Upper lobe of right lung (tissue), 1 donor: ENCODE measurements around the gene TMEM9. TPM values are rescaled to one million over a fixed set of nuclear protein-coding genes. Genes with fewer than 3 reads are reported as not detected.

Experiments
- ATAC-seq: fragments of 200-7000 bp; cut with Tn5 transposase; one replicate; pipeline ENCODE4 v1.9.1; 2020; ENCODE audit warnings: mild to moderate bottlenecking, moderate library complexity
- DNase-seq: peaks from one replicate; pipeline ENCODE4 v3.0.0-alpha.2; 2020
- H3K27ac ChIP-seq: fragments of 200-600 bp; one replicate; pipeline ENCODE4 v1.8.0; 2022
- H3K27me3 ChIP-seq: fragments of 200-600 bp; one replicate; pipeline ENCODE4 v1.8.0; 2022; ENCODE audit warnings: mild to moderate bottlenecking
- H3K36me3 ChIP-seq: fragments of 200-600 bp; one replicate; pipeline ENCODE4 v1.8.0; 2022
- H3K4me1 ChIP-seq: fragments of 200-600 bp; one replicate; pipeline ENCODE4 v1.8.0; 2022
- H3K4me3 ChIP-seq: fragments of 200-600 bp; one replicate; pipeline ENCODE4 v1.8.0; 2022; ENCODE audit warnings: mild to moderate bottlenecking
- H3K9me3 ChIP-seq: fragments of 200-600 bp; one replicate; pipeline ENCODE4 v1.8.0; 2022
- intact Hi-C: fragments of 100-400 bp; cut with DNase I; formaldehyde crosslinking; loops from one replicate; pipeline ENCODE4 v1.11.0; 2022
- total RNA-seq: library from RNA; stranded (reverse); fragmentation: NEBNext Ultra II Directional; extraction: Animal tissue kit (Norgen Biotek cat#: 25700); gene quantifications from one replicate; pipeline ENCODE4 v1.2.1, GENCODE V29; 2021
- TF ChIP-seq, protein P1 (sequence below): fragments of 200-600 bp; IDR thresholded peaks from one replicate; pipeline ENCODE4 v1.8.0; 2022; ENCODE audit warnings: antibody characterized with exemption
- donor health status: DM: no; HTN: yes; CAD: no; lungs with severe emphysema.

TMEM9 gene
- total RNA-seq, 1 donor from 2014 or later = 59.3 TPM

DNA sequence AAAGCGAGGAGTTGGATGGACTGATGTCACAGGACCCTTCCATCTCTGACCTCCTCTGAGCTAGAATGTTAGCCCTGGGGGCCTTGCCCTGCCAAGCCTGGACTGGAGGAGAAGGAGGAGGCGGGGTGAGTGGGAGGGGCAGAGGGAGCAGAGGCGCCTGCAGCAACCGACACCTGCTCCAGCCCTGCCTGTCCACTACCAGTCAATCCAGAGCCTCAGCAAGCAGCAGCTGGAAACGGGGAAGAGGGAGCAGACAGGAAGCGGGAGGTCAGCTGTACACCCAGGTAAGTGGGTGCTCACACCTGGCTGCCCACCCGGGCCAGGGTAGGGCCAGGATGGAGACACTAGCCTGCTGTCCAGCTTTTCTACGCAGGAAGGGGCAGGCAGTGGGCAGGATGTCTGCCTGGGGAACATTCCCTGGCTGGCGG, 36.4 kb upstream of the TMEM9 start, which contains the start of gene IGFN1:
IGFN1 (plus strand) TSS at position 201 of the 428 bp plus-strand sequence. CDS start 2,470 bp downstream, outside the sequence.
- Histone ChIP-seq H3K27ac (no peak within 1 kb of the TSS), H3K4me3 (no peak within 1 kb of the TSS), H3K9me3 (no peaks in the 10 kb centered on the region), H3K4me1 (no peaks in the 10 kb centered on the region), H3K27me3 (no peaks in the 10 kb centered on the region), H3K36me3 (no peaks in the 10 kb centered on the region)
- DNase-seq (no peak), ATAC-seq (no peak)
- TF ChIP-seq, protein P1, sequence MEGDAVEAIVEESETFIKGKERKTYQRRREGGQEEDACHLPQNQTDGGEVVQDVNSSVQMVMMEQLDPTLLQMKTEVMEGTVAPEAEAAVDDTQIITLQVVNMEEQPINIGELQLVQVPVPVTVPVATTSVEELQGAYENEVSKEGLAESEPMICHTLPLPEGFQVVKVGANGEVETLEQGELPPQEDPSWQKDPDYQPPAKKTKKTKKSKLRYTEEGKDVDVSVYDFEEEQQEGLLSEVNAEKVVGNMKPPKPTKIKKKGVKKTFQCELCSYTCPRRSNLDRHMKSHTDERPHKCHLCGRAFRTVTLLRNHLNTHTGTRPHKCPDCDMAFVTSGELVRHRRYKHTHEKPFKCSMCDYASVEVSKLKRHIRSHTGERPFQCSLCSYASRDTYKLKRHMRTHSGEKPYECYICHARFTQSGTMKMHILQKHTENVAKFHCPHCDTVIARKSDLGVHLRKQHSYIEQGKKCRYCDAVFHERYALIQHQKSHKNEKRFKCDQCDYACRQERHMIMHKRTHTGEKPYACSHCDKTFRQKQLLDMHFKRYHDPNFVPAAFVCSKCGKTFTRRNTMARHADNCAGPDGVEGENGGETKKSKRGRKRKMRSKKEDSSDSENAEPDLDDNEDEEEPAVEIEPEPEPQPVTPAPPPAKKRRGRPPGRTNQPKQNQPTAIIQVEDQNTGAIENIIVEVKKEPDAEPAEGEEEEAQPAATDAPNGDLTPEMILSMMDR = no peak
- intact Hi-C loops = no loop called here

DNA sequence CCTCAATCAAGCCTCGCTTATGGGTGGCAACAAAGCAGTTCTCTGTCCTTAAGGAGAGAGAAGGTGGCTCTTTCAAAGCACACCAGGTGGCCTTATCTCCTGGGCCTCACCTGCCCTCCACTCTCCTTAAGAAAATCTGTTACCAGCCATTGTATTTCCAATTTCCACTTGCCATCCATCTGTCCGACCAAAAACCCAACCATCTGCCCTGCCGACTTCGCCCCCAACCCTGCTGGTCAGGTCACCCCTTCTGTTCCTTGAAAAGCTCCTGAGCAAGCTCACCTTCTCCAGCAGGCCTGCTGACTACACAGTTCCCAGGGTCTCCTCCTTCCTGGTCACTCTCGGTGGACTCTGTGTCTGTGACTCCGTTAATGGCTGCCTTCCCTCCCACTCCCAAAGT, 35.7 kb upstream of the TMEM9 start:
- DNase-seq = no peak
- H3K4me3 ChIP-seq = no peak overlapping the region
- TF ChIP-seq, protein P1 = no peak
- H3K9me3 ChIP-seq = no peaks in the 10 kb centered on the region
- H3K36me3 ChIP-seq = no peaks in the 10 kb centered on the region
- no peaks in the 10 kb centered on the region for H3K27me3 ChIP-seq
- no peaks in the 10 kb centered on the region for H3K4me1 ChIP-seq
- no peak overlapping the region for H3K27ac ChIP-seq
- no peak for ATAC-seq
- intact Hi-C loops = no loop called here

DNA sequence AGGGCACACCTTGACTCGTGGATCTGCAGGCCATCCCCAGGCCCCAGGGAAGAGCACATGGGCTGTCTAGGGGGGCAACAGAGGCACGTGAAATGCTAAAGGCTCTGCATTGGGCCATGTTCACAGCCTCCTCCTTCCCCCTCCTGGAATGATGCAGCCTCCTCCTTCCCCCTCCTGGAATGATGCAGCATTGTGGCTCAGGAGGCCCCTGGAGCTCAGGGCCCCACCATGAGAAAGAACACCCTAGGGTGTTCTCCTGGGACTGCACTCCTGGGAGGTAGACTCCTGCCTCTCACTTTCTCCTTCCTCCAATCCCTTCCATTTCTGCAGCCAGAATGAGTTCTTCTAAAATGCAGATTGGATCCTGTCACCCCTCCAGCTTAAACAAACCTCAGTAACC, 34.8 kb upstream of the TMEM9 start:
- ATAC-seq (no peak), DNase-seq (no peak)
- peaks cover 5% of the 10 kb centered on the region for H3K4me1 ChIP-seq
- H3K4me3 ChIP-seq = no peak overlapping the region
- H3K9me3 ChIP-seq = no peaks in the 10 kb centered on the region
- no peak overlapping the region for H3K27ac ChIP-seq
- intact Hi-C loops = no loop called here
- TF ChIP-seq, protein P1 = no peak
- H3K27me3 ChIP-seq = no peaks in the 10 kb centered on the region
- H3K36me3 ChIP-seq = no peaks in the 10 kb centered on the region

DNA sequence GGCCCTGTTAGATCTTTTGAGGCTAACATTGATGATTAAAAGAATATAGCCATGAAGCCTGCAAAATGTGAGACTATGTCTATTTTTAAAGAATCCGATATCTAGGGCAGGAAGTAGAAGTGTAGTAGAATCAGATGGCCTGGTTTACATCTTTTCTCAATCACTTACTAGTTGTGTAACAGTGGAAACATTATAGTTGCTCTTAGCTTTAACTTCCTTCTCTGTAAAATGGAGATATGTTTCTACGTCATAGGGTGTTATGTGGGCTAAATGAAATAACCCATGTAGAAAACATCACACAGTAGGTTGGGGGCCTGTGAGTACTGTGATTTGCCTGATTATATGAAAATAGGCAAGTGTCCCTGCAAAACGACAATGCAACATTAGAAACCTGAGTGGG, 31.9 kb upstream of the TMEM9 start:
- H3K27me3 ChIP-seq = no peaks in the 10 kb centered on the region
- intact Hi-C loops = no loop called here
- DNase-seq = no peak
- peaks cover 5% of the 10 kb centered on the region for H3K4me1 ChIP-seq
- no peak for ATAC-seq
- H3K4me3 ChIP-seq = no peak overlapping the region
- H3K27ac ChIP-seq = no peak overlapping the region
- H3K36me3 ChIP-seq = no peaks in the 10 kb centered on the region
- TF ChIP-seq, protein P1 = no peak
- no peaks in the 10 kb centered on the region for H3K9me3 ChIP-seq

DNA sequence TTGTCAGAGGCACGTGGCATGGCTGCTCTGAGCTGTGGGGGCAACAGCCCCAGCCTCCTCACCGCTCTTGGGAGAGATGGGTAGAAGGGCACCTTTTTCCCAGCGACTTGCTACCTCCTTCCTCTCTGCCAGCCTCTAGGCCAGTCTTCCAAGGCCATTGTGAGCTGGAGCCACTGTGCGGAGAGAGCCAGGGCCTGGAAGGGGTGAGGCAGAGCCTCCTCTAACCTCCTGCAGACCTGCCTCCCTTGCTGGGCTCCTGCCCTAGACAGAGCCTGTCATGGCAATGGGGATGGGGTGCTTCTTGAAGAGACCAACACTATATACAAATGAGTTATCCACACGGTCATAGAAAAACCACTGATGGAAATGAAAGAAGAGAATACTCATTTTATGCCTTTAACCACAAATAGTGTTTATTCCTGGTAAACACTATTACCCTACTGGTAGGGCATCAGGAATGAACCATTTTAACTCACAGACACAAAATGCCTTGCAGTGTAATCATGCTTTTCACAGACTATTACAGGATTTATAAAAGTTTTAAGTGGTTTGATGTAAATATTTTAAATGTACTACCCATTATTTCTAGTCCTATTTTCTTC, 31.4 kb upstream of the TMEM9 start:
- TF ChIP-seq, protein P1 = no peak
- Histone ChIP-seq H3K4me3 (no peak overlapping the region), H3K4me1 (peaks cover 5% of the 10 kb centered on the region), H3K27ac (no peak overlapping the region), H3K27me3 (no peaks in the 10 kb centered on the region), H3K36me3 (no peaks in the 10 kb centered on the region), H3K9me3 (no peaks in the 10 kb centered on the region)
- DNase-seq (no peak), ATAC-seq (no peak)
- intact Hi-C loops = no loop called here

DNA sequence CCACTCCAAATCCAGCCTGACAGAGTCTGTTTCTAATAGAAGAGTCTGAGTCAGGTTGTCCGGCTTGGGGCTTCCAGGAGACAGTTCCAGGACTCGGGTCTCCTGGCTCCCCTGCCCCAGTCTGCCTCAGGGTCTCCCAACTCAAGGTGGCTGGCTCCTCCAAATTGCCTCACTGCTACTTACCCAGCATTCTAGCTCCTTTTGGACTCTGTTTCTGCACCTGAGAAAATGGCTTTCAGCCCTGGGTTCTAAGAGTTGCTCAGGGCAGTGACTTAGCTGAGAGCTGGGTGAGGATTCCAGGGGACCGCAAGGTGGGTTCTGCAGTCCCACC, 30.8 kb upstream of the TMEM9 start:
- Histone ChIP-seq H3K4me1 (peaks cover 5% of the 10 kb centered on the region), H3K27ac (peak overlapping the region; percentile 36), H3K9me3 (no peaks in the 10 kb centered on the region), H3K27me3 (no peaks in the 10 kb centered on the region), H3K4me3 (no peak overlapping the region), H3K36me3 (no peaks in the 10 kb centered on the region)
- intact Hi-C loops = no loop called here
- DNase-seq = no peak
- ATAC-seq = no peak
- TF ChIP-seq, protein P1 = no peak
